Ishikawa (cell line): ENCODE measurements around the gene DNAJB12.

Experiments used
- CREB1 ChIP-seq: IDR thresholded peaks from 2 replicates; pipeline ENCODE4 v1.6.1; 2012; ENCODE audit warnings: low read depth
- EP300 ChIP-seq: IDR thresholded peaks from 2 replicates; pipeline ENCODE4 v1.6.1; 2012; ENCODE audit warnings: borderline replicate concordance
- MAX ChIP-seq: IDR thresholded peaks from 2 replicates; pipeline ENCODE4 v1.6.1; 2012
- REST ChIP-seq: IDR thresholded peaks from 2 replicates; pipeline ENCODE4 v1.6.1; 2012; ENCODE audit warnings: low read depth, mild to moderate bottlenecking
- USF1 ChIP-seq: IDR thresholded peaks from 2 replicates; pipeline ENCODE4 v1.6.1; 2012
- ZBTB7A ChIP-seq: IDR thresholded peaks from 2 replicates; pipeline ENCODE4 v1.6.1; 2012; ENCODE audit warnings: low read depth

GRCh38 chr10:72311667-72312066 lies 43.1 kb downstream of the DNAJB12 start:
- TF ChIP-seq USF1 (no peak), MAX (no peak), CREB1 (no peak), REST (no peak), ZBTB7A (no peak), EP300 (no peak)
